RWPE2 (cell line): Measurements from ENCODE around the gene THSD7B.

Experiments
- ATAC-seq: fragments of 200-7000 bp; cut with Tn5 transposase; 3 replicates; pipeline ENCODE4 v1.9.1; 2021; ENCODE audit warnings: low read depth
- DNase-seq: peaks from one replicate; pipeline ENCODE4 v3.0.0-alpha.2; 2020; ENCODE audit warnings: low spot score
- H3K27ac ChIP-seq: fragments of 450-650 bp; 2 replicates; pipeline ENCODE4 v1.5.1; 2017; ENCODE audit warnings: mild to moderate bottlenecking; ENCODE audit not compliant: poor library complexity, severe bottlenecking
- H3K27me3 ChIP-seq: fragments of 250-450 bp; sonication (Bioruptor Pico); 2 replicates; pipeline ENCODE4 v1.5.1; 2021; ENCODE audit warnings: mild to moderate bottlenecking, moderate library complexity; ENCODE audit not compliant: insufficient read depth, poor library complexity, severe bottlenecking
- H3K36me3 ChIP-seq: fragments of 250-450 bp; sonication (Bioruptor Pico); 2 replicates; pipeline ENCODE4 v1.5.1; 2020; ENCODE audit warnings: low read depth, mild to moderate bottlenecking, moderate library complexity
- H3K4me1 ChIP-seq: fragments of 250-450 bp; sonication (Bioruptor Pico); 2 replicates; pipeline ENCODE4 v1.5.1; 2021; ENCODE audit warnings: mild to moderate bottlenecking, moderate library complexity; ENCODE audit not compliant: insufficient read depth, poor library complexity, severe bottlenecking
- H3K4me3 ChIP-seq: fragments of 250-450 bp; sonication (Bioruptor Pico); 2 replicates; pipeline ENCODE4 v1.5.1; 2021; ENCODE audit warnings: mild to moderate bottlenecking, moderate library complexity; ENCODE audit not compliant: severe bottlenecking
- H3K9me3 ChIP-seq: fragments of 250-450 bp; sonication (Bioruptor Pico); 2 replicates; pipeline ENCODE4 v1.5.1; 2021; ENCODE audit warnings: mild to moderate bottlenecking, moderate library complexity; ENCODE audit not compliant: severe bottlenecking
- CTCF ChIP-seq: fragments of 450-650 bp; IDR thresholded peaks from one replicate; pipeline ENCODE4 v1.5.1; 2017; ENCODE audit warnings: mild to moderate bottlenecking, moderate library complexity; ENCODE audit not compliant: poor library complexity, severe bottlenecking

The THSD7B gene

GRCh38 chr2:136828162-136828561 is 62.8 kb downstream of the THSD7B start:
- Histone ChIP-seq H3K4me3 (no peak overlapping the region), H3K9me3 (no peaks in the 10 kb centered on the region), H3K27me3 (no peaks in the 10 kb centered on the region), H3K4me1 (no peaks in the 10 kb centered on the region), H3K27ac (no peak overlapping the region), H3K36me3 (no peaks in the 10 kb centered on the region)
- DNase-seq (no peak), ATAC-seq (no peak)
- TF ChIP-seq CTCF, result no peak

DNA sequence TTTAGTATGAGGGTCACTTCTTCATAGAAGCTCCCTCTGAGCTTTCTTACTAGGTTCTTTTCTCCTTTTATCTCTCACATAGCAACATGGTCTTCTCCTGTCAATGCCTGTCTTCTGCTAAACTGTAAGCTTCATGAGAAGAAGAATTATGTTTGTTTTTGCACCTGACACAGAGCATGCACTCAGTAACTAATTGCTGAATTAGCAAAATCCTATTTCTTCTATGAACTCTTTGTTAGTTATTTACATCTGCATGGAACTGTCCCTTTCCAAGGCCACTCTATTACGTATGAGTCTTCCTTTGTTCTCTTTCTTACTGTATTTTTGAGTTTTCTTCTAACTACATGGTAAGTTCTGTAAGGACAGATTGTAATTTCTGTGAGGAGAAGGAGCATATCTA is 63.4 kb downstream of the THSD7B start:
- no peak for TF ChIP-seq CTCF
- no peaks in the 10 kb centered on the region for H3K9me3 ChIP-seq
- DNase-seq (no peak), ATAC-seq (no peak)
- no peak overlapping the region for H3K4me3 ChIP-seq
- H3K27ac ChIP-seq, result no peak overlapping the region
- H3K36me3 ChIP-seq, result no peaks in the 10 kb centered on the region
- H3K27me3 ChIP-seq, result no peaks in the 10 kb centered on the region
- no peaks in the 10 kb centered on the region for H3K4me1 ChIP-seq

GRCh38 chr2:136844546-136844945 is 79.2 kb downstream of the THSD7B start:
- DNase-seq (no peak), ATAC-seq (no peak)
- Histone ChIP-seq H3K27me3 (peaks cover 7% of the 10 kb centered on the region), H3K36me3 (no peaks in the 10 kb centered on the region), H3K27ac (no peak overlapping the region), H3K4me1 (no peaks in the 10 kb centered on the region), H3K9me3 (no peaks in the 10 kb centered on the region), H3K4me3 (no peak overlapping the region)
- TF ChIP-seq CTCF, result no peak

DNA sequence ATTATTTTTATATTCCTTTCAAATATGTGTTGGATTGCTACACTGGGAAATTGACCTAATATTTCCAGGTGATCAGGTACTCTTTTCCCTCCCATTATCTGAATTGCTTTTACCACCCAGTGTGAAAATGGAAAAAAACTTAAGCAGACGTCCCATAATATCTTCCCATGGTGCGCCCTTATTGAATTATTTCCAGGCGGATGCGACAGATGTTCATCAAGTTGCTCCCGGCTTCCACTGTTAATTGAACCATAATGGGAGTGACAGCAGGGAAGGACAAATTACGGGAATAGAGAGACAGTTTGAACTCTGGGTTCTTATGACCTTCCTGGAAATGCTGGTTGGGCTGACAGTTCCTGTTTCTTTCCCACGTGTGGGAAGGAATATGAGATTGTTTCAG is 93.3 kb downstream of the THSD7B start:
- no peak for ATAC-seq

More for the DNA sequence above, 93.3 kb downstream of the THSD7B start:
- no peak for TF ChIP-seq CTCF
- Histone ChIP-seq H3K27me3 (no peaks in the 10 kb centered on the region), H3K9me3 (no peaks in the 10 kb centered on the region), H3K4me1 (no peaks in the 10 kb centered on the region), H3K27ac (no peak overlapping the region), H3K4me3 (no peak overlapping the region), H3K36me3 (no peaks in the 10 kb centered on the region)
- no peak for DNase-seq
